MM.1S (cell line): Measurements from ENCODE around the gene ELOVL2.

Source experiments
- EZH2 ChIP-seq: fragments of 300-600 bp; sonication (generic); optimal IDR thresholded peaks from 2 replicates; pipeline ENCODE3; 2017; ENCODE audit warnings: low read depth, mild to moderate bottlenecking, antibody characterized with exemption, low read length, mixed read lengths
- EZH2phosphoT487 ChIP-seq: fragments of 300-600 bp; sonication (generic); IDR thresholded peaks from 2 replicates; pipeline ENCODE4 v1.6.1; 2018; ENCODE audit warnings: antibody characterized with exemption, low read length
- TF ChIP-seq, protein P1 (sequence below): fragments of 300-600 bp; sonication (generic); IDR thresholded peaks from 2 replicates; pipeline ENCODE4 v1.5.1; 2016; ENCODE audit warnings: antibody characterized with exemption, low read length, mixed read lengths

DNA sequence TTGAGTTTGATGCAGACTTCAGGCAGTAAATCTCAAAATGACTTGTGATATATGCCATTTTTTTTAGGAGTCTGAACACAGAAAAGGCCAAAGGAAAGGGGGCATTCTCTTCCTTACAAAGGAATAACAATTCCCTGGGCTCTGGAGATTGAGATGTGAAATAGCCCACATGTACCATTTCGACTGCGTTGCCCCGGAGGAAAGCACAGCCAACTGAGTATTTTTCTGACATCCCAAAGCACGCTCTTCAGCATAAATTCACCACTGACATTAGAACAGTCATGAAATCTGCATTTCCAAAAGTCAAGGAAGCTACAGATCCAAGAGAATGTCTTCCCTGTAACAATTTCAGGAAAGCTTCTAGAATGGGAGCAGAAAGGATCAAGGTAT, 7.8 kb downstream of the ELOVL2 start:
- TF ChIP-seq, protein P1, sequence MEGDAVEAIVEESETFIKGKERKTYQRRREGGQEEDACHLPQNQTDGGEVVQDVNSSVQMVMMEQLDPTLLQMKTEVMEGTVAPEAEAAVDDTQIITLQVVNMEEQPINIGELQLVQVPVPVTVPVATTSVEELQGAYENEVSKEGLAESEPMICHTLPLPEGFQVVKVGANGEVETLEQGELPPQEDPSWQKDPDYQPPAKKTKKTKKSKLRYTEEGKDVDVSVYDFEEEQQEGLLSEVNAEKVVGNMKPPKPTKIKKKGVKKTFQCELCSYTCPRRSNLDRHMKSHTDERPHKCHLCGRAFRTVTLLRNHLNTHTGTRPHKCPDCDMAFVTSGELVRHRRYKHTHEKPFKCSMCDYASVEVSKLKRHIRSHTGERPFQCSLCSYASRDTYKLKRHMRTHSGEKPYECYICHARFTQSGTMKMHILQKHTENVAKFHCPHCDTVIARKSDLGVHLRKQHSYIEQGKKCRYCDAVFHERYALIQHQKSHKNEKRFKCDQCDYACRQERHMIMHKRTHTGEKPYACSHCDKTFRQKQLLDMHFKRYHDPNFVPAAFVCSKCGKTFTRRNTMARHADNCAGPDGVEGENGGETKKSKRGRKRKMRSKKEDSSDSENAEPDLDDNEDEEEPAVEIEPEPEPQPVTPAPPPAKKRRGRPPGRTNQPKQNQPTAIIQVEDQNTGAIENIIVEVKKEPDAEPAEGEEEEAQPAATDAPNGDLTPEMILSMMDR = no peak
- TF ChIP-seq EZH2phosphoT487 = no peak
- TF ChIP-seq EZH2 = no peak
